ENCODE data around the gene STX4. TPM values are rescaled to one million over a fixed set of nuclear protein-coding genes. Genes with fewer than 3 reads are reported as not detected.
A peak's percentile ranks its signal among the peaks of the same experiment; 100 is the strongest.

Gene STX4
- total RNA-seq, 4 donors from 2014 or later: 50.8 to 163 (median 79.7) TPM

GRCh38 chr16:31073142-31073969, 40.0 kb downstream of the STX4 start:
- H3K4me1 ChIP-seq: peaks cover 14 to 31% (median 24%) of the 10 kb centered on the region in 4 donors
- peak overlapping the region; percentile 94 to 97 (median 96) for H3K27ac ChIP-seq
- in situ Hi-C loops (cut with MboI; ENCODE audit: low pct_ligation_motif_present in 1 of 4, low pct_unique_long_range_greater_than_20kb in 1 of 4, low sequenced_read_pairs in 3 of 4) (no loop called here), intact Hi-C loops (cut with DNase I; ENCODE audit: low total_unique reads) (no loop called here)
- H3K36me3 ChIP-seq: peaks cover 0 to 21% (median 4%) of the 10 kb centered on the region in 4 donors
- H3K9me3 ChIP-seq: no peaks in the 10 kb centered on the region
- 1% methylated on average over 82 of the region's 83 CpGs; no CpG with 5 or more reads in 1 of the 2 donors for WGBS, 2 donors (ENCODE audit: low coverage in 1 of 2)
- H3K4me3 ChIP-seq: peak overlapping the region; percentile 75 to 97 (median 91)
- H3K27me3 ChIP-seq: no peaks in the 10 kb centered on the region
- TF ChIP-seq POLR2AphosphoS5 (IDR thresholded peaks at IDR 0.05) (peak; percentile 1 to 27 (median 6)), CTCF (IDR thresholded peaks at IDR 0.05) (no peak)
- DNase-seq: peak; percentile 94

- intact Hi-C loops (cut with DNase I; ENCODE audit: low total_unique reads): no loop called here
- Histone ChIP-seq H3K27me3 (no peaks in the 10 kb centered on the region), H3K4me1 (peaks cover 14 to 31% (median 24%) of the 10 kb centered on the region in 4 donors), H3K9me3 (no peaks in the 10 kb centered on the region), H3K36me3 (peaks cover 0 to 29% (median 8%) of the 10 kb centered on the region in 4 donors), H3K4me3 (peak within 1 kb of the TSS; percentile 84 to 97 (median 91)), H3K27ac (peak within 1 kb of the TSS; percentile 94 to 97 (median 96))
- TF ChIP-seq POLR2AphosphoS5 (IDR thresholded peaks at IDR 0.05): peak; percentile 79 to 92 (median 83)
- TF ChIP-seq POLR2A (IDR thresholded peaks at IDR 0.05): peak; percentile 82
- TF ChIP-seq CTCF (IDR thresholded peaks at IDR 0.05): no peak
- TF ChIP-seq EP300 (IDR thresholded peaks at IDR 0.05; ENCODE audit: low read depth): no peak
- in situ Hi-C loops (cut with MboI; ENCODE audit: low pct_ligation_motif_present in 1 of 4, low pct_unique_long_range_greater_than_20kb in 1 of 4, low sequenced_read_pairs in 3 of 4): no loop called here
- DNase-seq: peak; percentile 99
- 0% methylated on average over 2 to 48 of the region's 48 CpGs for WGBS, 2 donors (ENCODE audit: low coverage in 1 of 2)
Measured at GRCh38 chr16:31073970-31074813, 40.8 kb downstream of the STX4 start, which contains the start of the genes ZNF646 and ZNF668. ZNF646 (plus strand) TSS chr16:31074422; CDS start chr16:31076325, 1,903 bp downstream. ZNF668 (minus strand) TSS chr16:31074240; CDS start chr16:31064459, 9,781 bp downstream.

- no peaks in the 10 kb centered on the region for H3K27me3 ChIP-seq
- peak overlapping the region; percentile 84 to 97 (median 91) for H3K4me3 ChIP-seq
- peak overlapping the region; percentile 94 to 97 (median 96) for H3K27ac ChIP-seq
- H3K36me3 ChIP-seq: peaks cover 0 to 35% (median 8%) of the 10 kb centered on the region in 4 donors
- TF ChIP-seq CTCF (IDR thresholded peaks at IDR 0.05): no peak
- TF ChIP-seq POLR2AphosphoS5 (IDR thresholded peaks at IDR 0.05): no peak
- no peak for TF ChIP-seq POLR2A (IDR thresholded peaks at IDR 0.05)
- no peak for TF ChIP-seq EP300 (IDR thresholded peaks at IDR 0.05; ENCODE audit: low read depth)
- 0 to 1% methylated on average over 3 to 7 of the region's 7 CpGs for WGBS, 2 donors (ENCODE audit: low coverage in 1 of 2)
- no peak for DNase-seq
- peaks cover 14 to 31% (median 24%) of the 10 kb centered on the region in 4 donors for H3K4me1 ChIP-seq
- intact Hi-C loops (cut with DNase I; ENCODE audit: low total_unique reads): no loop called here
- no peaks in the 10 kb centered on the region for H3K9me3 ChIP-seq
- in situ Hi-C loops (cut with MboI; ENCODE audit: low pct_ligation_motif_present in 1 of 4, low pct_unique_long_range_greater_than_20kb in 1 of 4, low sequenced_read_pairs in 3 of 4): no loop called here
Measured at GRCh38 chr16:31074814-31075183, 41.4 kb downstream of the STX4 start.

GRCh38 chr16:31076319-31076718, 43.0 kb downstream of the STX4 start:
- Histone ChIP-seq H3K9me3 (no peaks in the 10 kb centered on the region), H3K27ac (no peak overlapping the region), H3K4me1 (peaks cover 14 to 26% (median 24%) of the 10 kb centered on the region in 4 donors), H3K36me3 (peaks cover 0 to 46% (median 16%) of the 10 kb centered on the region in 4 donors), H3K27me3 (no peaks in the 10 kb centered on the region), H3K4me3 (no peak overlapping the region)
- TF ChIP-seq CTCF (IDR thresholded peaks at IDR 0.05) (no peak), POLR2AphosphoS5 (IDR thresholded peaks at IDR 0.05) (no peak), EP300 (IDR thresholded peaks at IDR 0.05; ENCODE audit: low read depth) (no peak), POLR2A (IDR thresholded peaks at IDR 0.05) (no peak)
- in situ Hi-C loops (cut with MboI; ENCODE audit: low pct_ligation_motif_present in 1 of 4, low pct_unique_long_range_greater_than_20kb in 1 of 4, low sequenced_read_pairs in 3 of 4) (no loop called here), intact Hi-C loops (cut with DNase I; ENCODE audit: low total_unique reads) (no loop called here)
- no peak for DNase-seq
- WGBS, 2 donors (ENCODE audit: low coverage in 1 of 2): 81% methylated on average over 16 of the region's 16 CpGs; no CpG with 5 or more reads in 1 of the 2 donors
